Vein endothelial cell (primary cell): ENCODE data around the gene ADH6. TPM values are rescaled to one million over a fixed set of nuclear protein-coding genes. Genes with fewer than 3 reads are reported as not detected.

Experiments used
- total RNA-seq: library from RNA; depleted of rRNA; stranded (reverse); fragments of >200 nt; gene quantifications from 2 replicates; pipeline ENCODE4 v1.2.3, GENCODE V29; 2012

Gene ADH6
- total RNA-seq, result not detected in 2 replicates

GRCh38 chr4:99219072-99219471 lies at the start of gene ADH6:
ADH6 (minus strand) TSS chr4:99219246; CDS start chr4:99219152, 94 bp downstream.

Other genes starting within 250 kb of the ADH6 start
- gene METAP1, start 223.5 kb downstream of the ADH6 start, total RNA-seq, result 43.8 and 48.8 TPM in 2 replicates
- 64.0 and 78.7 TPM in 2 replicates for gene ADH5, start 130.5 kb downstream of the ADH6 start, total RNA-seq
- not detected in 2 replicates for gene ADH4, start 74.9 kb downstream of the ADH6 start, total RNA-seq
- not detected in 2 replicates for gene ADH1A, start 71.7 kb upstream of the ADH6 start, total RNA-seq
- gene ADH1B, start 102.2 kb upstream of the ADH6 start, total RNA-seq, result not detected in 2 replicates
- not detected in 2 replicates for gene ADH1C, start 133.5 kb upstream of the ADH6 start, total RNA-seq
- not detected in 2 replicates for gene ADH7, start 216.1 kb upstream of the ADH6 start, total RNA-seq